K562 (cell line): ENCODE measurements around the gene IL37. TPM values are rescaled to one million over a fixed set of nuclear protein-coding genes. Genes with fewer than 3 reads are reported as not detected.

Experiments
- ATAC-seq: fragments of 200-7000 bp; cut with Tn5 transposase; 3 replicates; pipeline ENCODE4 v1.9.1; 2020; ENCODE audit warnings: moderate library complexity
- BruUV-seq: library from RNA; stranded (reverse); fragments of 400-500 nt; replicated peaks from 2 replicates; lab custom pipeline; 2021; lab: Mats Ljungman, UMichigan
- CTCF ChIA-PET: fragments of 300-600 bp; formaldehyde crosslinking; extraction: SDS; loops from one replicate; lab custom pipeline; 2021; ENCODE audit warnings: low intra/inter-chr PET ratio; lab: Yijun Ruan, JAX
- POLR2A ChIA-PET: fragments of 300-600, 350-650 bp; sonication (Branson Sonifier 250); formaldehyde crosslinking; extraction: SDS; loops from one replicate; lab custom pipeline; 2021; ENCODE audit warnings: antibody characterized with exemption, inconsistent platforms; lab: Yijun Ruan, JAX
- DNase-seq, 4 experiments: peaks; one replicate each; pipeline versions ENCODE4 v3.0.0 to v3.0.0-alpha.2; 2011 to 2018; ENCODE audit warnings: low spot score in 3 of 4, mixed read lengths in 3 of 4; ENCODE audit errors: extremely low read depth in 1 of 4
- FAIRE-seq: peaks from 2 replicates; lab custom pipeline; 2011; peaks lifted over from hg19 to GRCh38; lab: Jason Lieb, UNC
- H2AFZ ChIP-seq: 2 replicates; pipeline ENCODE4 v1.6.0; 2011; ENCODE audit warnings: low read depth, low read length, control low read depth, inconsistent platforms
- H3K27ac ChIP-seq: fragments of 200-600 bp; 3 replicates; pipeline ENCODE4 v1.8.0; 2011; ENCODE audit warnings: low read depth, mild to moderate bottlenecking, control low read depth, inconsistent platforms, low read length, moderate library complexity, mixed read lengths; ENCODE audit errors: extremely low read depth
- H3K27me3 ChIP-seq, 2 experiments: fragments of 300-600 bp in 1 of 2; 2 replicates in 1 of 2; 3 replicates in 1 of 2; pipeline versions ENCODE4 v1.6.0 to v1.8.0; 2011; ENCODE audit warnings: inconsistent platforms in 2 of 2, low read length in 2 of 2, mild to moderate bottlenecking in 1 of 2, mixed read lengths in 1 of 2, moderate library complexity in 1 of 2; ENCODE audit not compliant: control insufficient read depth in 2 of 2, insufficient read depth in 2 of 2
- H3K36me3 ChIP-seq: fragments of 300-600 bp; 3 replicates; pipeline ENCODE4 v1.8.0; 2011; ENCODE audit warnings: mild to moderate bottlenecking, low read length, inconsistent platforms; ENCODE audit not compliant: control insufficient read depth, insufficient read depth
- H3K4me1 ChIP-seq, 2 experiments: fragments of 200-600 bp in 1 of 2; replicated peaks in 1 of 2; 2 replicates in 1 of 2; 3 replicates in 1 of 2; pipeline versions ENCODE4 v1.5.1 to v1.8.0; 2011; ENCODE audit warnings: inconsistent platforms in 2 of 2, low read length in 2 of 2, mild to moderate bottlenecking in 1 of 2, mixed read lengths in 1 of 2, moderate library complexity in 1 of 2; ENCODE audit not compliant: control insufficient read depth in 2 of 2, insufficient read depth in 2 of 2
- H3K4me2 ChIP-seq: 2 replicates; pipeline ENCODE4 v1.6.1; 2011; ENCODE audit warnings: low read length, control low read depth, inconsistent platforms, mixed read lengths; ENCODE audit not compliant: insufficient read depth
- H3K4me3 ChIP-seq: fragments of 200-600 bp; sonication (generic), shearing (Covaris generic); 2 replicates; pipeline ENCODE4 v1.5.1; 2016; ENCODE audit warnings: control low read depth, inconsistent platforms
- H3K79me2 ChIP-seq: fragments of 200-600 bp; 3 replicates; pipeline ENCODE4 v1.8.0; 2011; ENCODE audit warnings: low read length, inconsistent platforms; ENCODE audit not compliant: control insufficient read depth, insufficient read depth
- H3K9ac ChIP-seq, 2 experiments: 2 replicates each; pipeline versions ENCODE4 v1.6.0 to v1.6.1; 2011; ENCODE audit warnings: low read depth in 2 of 2, low read length in 2 of 2, control low read depth in 1 of 2, inconsistent platforms in 1 of 2, mild to moderate bottlenecking in 1 of 2, mixed read lengths in 1 of 2; ENCODE audit not compliant: insufficient read depth in 1 of 2
- H3K9me1 ChIP-seq: one replicate; pipeline ENCODE4 v1.6.0; 2011; ENCODE audit warnings: inconsistent platforms, mild to moderate bottlenecking, low read length, moderate library complexity; ENCODE audit not compliant: control insufficient read depth, insufficient read depth
- H3K9me3 ChIP-seq: replicated peaks from 2 replicates; pipeline ENCODE4 v1.5.1; 2011; ENCODE audit warnings: low read depth, low read length, inconsistent platforms; ENCODE audit not compliant: control insufficient read depth, insufficient read depth
- H4K20me1 ChIP-seq: replicated peaks from 2 replicates; pipeline ENCODE4 v1.6.1; 2011; ENCODE audit warnings: low read length, inconsistent platforms, mixed read lengths; ENCODE audit not compliant: control insufficient read depth, insufficient read depth
- ADNP ChIP-seq: fragments of 200-800 bp; sonication (Bioruptor generic); IDR thresholded peaks from 2 replicates; pipeline ENCODE4 v1.6.1; 2016; ENCODE audit warnings: missing genetic modification characterization, missing compliant biosample characterization
- AFF1 ChIP-seq, 2 experiments: fragments of 450-650 bp; IDR thresholded peaks; 2 replicates each; pipeline ENCODE4 v1.6.1; 2018; ENCODE audit warnings: mild to moderate bottlenecking in 2 of 2, low read depth in 1 of 2; ENCODE audit not compliant: partially characterized antibody in 2 of 2
- BHLHE40 ChIP-seq: IDR thresholded peaks from 2 replicates; pipeline ENCODE4 v1.6.1; 2011; ENCODE audit warnings: low read length, improper control_type of control experiment
- CEBPB ChIP-seq: fragments of 450-650 bp; IDR thresholded peaks from 2 replicates; pipeline ENCODE4 v1.6.1; 2016; ENCODE audit warnings: missing genetic modification characterization, missing compliant biosample characterization
- CEBPG ChIP-seq, 3 experiments: fragments of 200-800 bp in 1 of 3; sonication (Bioruptor generic) in 1 of 3; sonication (generic) in 1 of 3; formaldehyde crosslinking in 1 of 3; IDR thresholded peaks in 2 of 3; conservative IDR thresholded peaks in 1 of 3; 2 replicates each; pipeline versions ENCODE4 v1.6.1 to v1.8.0; 2016 to 2022; ENCODE audit warnings: missing compliant biosample characterization in 2 of 3, missing genetic modification characterization in 2 of 3, mild to moderate bottlenecking in 1 of 3, missing genetic modification reagents in 1 of 3
- KDM5B ChIP-seq: fragments of 200-600 bp; sonication (generic); IDR thresholded peaks from 2 replicates; pipeline ENCODE4 v1.6.1; 2012; ENCODE audit warnings: low read depth, mild to moderate bottlenecking, moderate library complexity, low read length, control low read depth, inconsistent platforms; ENCODE audit not compliant: insufficient replicate concordance
- MAFK ChIP-seq: IDR thresholded peaks from 2 replicates; pipeline ENCODE4 v1.6.1; 2011; ENCODE audit warnings: low read length, improper control_type of control experiment
- MLLT1 ChIP-seq, 2 experiments: fragments of 450-650 bp; IDR thresholded peaks; 2 replicates each; pipeline ENCODE4 v1.6.1; 2016
- MTF1 ChIP-seq: fragments of 250-450 bp; sonication (Bioruptor Pico); IDR thresholded peaks from 2 replicates; pipeline ENCODE4 v1.9.0; 2021; ENCODE audit warnings: moderate library complexity, mild to moderate bottlenecking, inconsistent platforms, borderline replicate concordance
- SMAD1 ChIP-seq: fragments of 150-350 bp; IDR thresholded peaks from 2 replicates; pipeline ENCODE4 v1.6.1; 2014; ENCODE audit warnings: low read length, low read depth; ENCODE audit not compliant: partially characterized antibody
- ZNF253 ChIP-seq: fragments of 250-450 bp; sonication (Bioruptor Pico); conservative IDR thresholded peaks from 2 replicates; pipeline ENCODE4 v1.6.1; 2021; ENCODE audit warnings: mild to moderate bottlenecking
- WGBS: fragments of 100-300 bp; shearing (Covaris generic); methylation state at CpG from one replicate; pipeline ENCODE4 v1.1.6; 2016; ENCODE audit warnings: low coverage, mixed read lengths; ENCODE audit not compliant: insufficient coverage; ENCODE audit errors: missing lambda C conversion rate; 5-methylcytosine and 5-hydroxymethylcytosine counted together
- in situ Hi-C: fragments of 300-500 bp; cut with MboI; formaldehyde crosslinking; loops from 4 replicates; pipeline ENCODE4 v1.15.0; 2018; ENCODE audit warnings: inconsistent platforms, mixed read lengths
- intact Hi-C: fragments of 100-400 bp; cut with micrococcal nuclease; formaldehyde crosslinking; loops from 2 replicates; pipeline ENCODE4 v1.14.2; 2022
- polyA plus RNA-seq, 8 experiments: library from polyadenylated mRNA; depleted of rRNA in 4 of 8; stranded (reverse) in 5 of 8; unstranded in 3 of 8; fragments of >200 nt; fragmentation: Nextera tagmentation in 2 of 8; fragmentation: Illumina TruSeq in 1 of 8; extraction: Ambion mirVana in 2 of 8; extraction: Trizol in 1 of 8; gene quantifications; 2 replicates each; pipeline versions ENCODE4 v1.2.1 to v1.2.3, GENCODE V29; 2011 to 2014; ENCODE audit warnings: inconsistent platforms in 1 of 8, missing spikeins in 1 of 8
- total RNA-seq, 7 experiments: library from RNA; depleted of rRNA in 6 of 7; stranded (reverse); fragments of >200 nt in 6 of 7; fragmentation: Illumina TruSeq in 2 of 7; extraction: Trizol in 2 of 7; gene quantifications; 2 replicates each; pipeline versions ENCODE4 v1.2.1 to v1.2.3, GENCODE V29; 2011 to 2021; ENCODE audit warnings: low replicate concordance in 1 of 7

IL37 gene
- total and polyA plus RNA-seq, 9 of the 15 experiments (the other 6 are each of a cell fraction or from before 2014, with no cell fraction given): not detected

GRCh38 chr2:112923967-112924338 lies 13.0 kb downstream of the IL37 start:
- Histone ChIP-seq H3K4me3 (no peak overlapping the region), H3K9me1 (no peaks in the 10 kb centered on the region), H3K9ac (no peak overlapping the region; a peak in 1 of 4 replicates), H3K27ac (no peak overlapping the region; the same call in 2 of the 3 replicates), H3K9me3 (no peaks in the 10 kb centered on the region), H3K79me2 (no peaks in the 10 kb centered on the region), H3K4me1 (peaks cover 8 to 24% of the 10 kb centered on the region in 2 experiments; a peak in 3 of 5 replicates), H3K36me3 (no peaks in the 10 kb centered on the region), H2AFZ (peak overlapping the region; percentile 66), H4K20me1 (no peaks in the 10 kb centered on the region), H3K4me2 (peak overlapping the region; percentile 56; the same call in 1 of the 2 replicates), H3K27me3 (peaks cover 0 to 3% of the 10 kb centered on the region in 2 experiments; a peak in 1 of 5 replicates)
- no TSS peak for BruUV-seq
- ChIA-PET CTCF (no interaction called here), POLR2A (interaction anchor here (0.8 kb wide), 1 partner anchor 9 kb away, joined by 5 read pairs; no protein-coding TSS in a partner anchor)
- peak; percentile 12; the same call in 1 of the 3 replicates for ATAC-seq
- no peak for TF ChIP-seq SMAD1
- no peak for TF ChIP-seq MTF1 (CRISPR knock-in tag)
- TF ChIP-seq BHLHE40: no peak
- no peak for TF ChIP-seq AFF1 (IDR thresholded peaks at IDR 0.05; ENCODE audit: low read depth in 1 of 2, partially characterized antibody in 2 of 2)
- 0 out of 2 replicates have a peak, but pooled peaks have one; percentile 24 for TF ChIP-seq ADNP
- TF ChIP-seq CEBPB: peak; percentile 89
- TF ChIP-seq CEBPG (CRISPR knock-in tag; IDR thresholded peaks at IDR 0.05): no peak
- TF ChIP-seq CEBPG (tag; conservative IDR thresholded peaks at IDR 0.05 in 1 of 2, IDR thresholded peaks at IDR 0.05 in 1 of 2): peak; percentile 44 to 86; a peak in 3 of 4 replicates
- TF ChIP-seq MAFK: no peak
- no peak for TF ChIP-seq ZNF253 (CRISPR knock-in tag)
- TF ChIP-seq KDM5B: no peak
- no peak for TF ChIP-seq MLLT1 (IDR thresholded peaks at IDR 0.05)
- in situ Hi-C loops (no loop called here), intact Hi-C loops (no loop called here)
- DNase-seq: no peak
- FAIRE-seq: no peak
- WGBS: 58% methylated on average over 5 of the region's 5 CpGs
